Osteocyte (in vitro differentiated cells): ENCODE results near the gene CHCHD3. TPM values are rescaled to one million over a fixed set of nuclear protein-coding genes. Genes with fewer than 3 reads are reported as not detected.
A peak's percentile ranks its signal among the peaks of the same experiment; 100 is the strongest.

Experiments used
- DNase-seq: peaks from one replicate; pipeline ENCODE4 v3.0.0; 2021; ENCODE audit warnings: mixed read lengths; ENCODE audit not compliant: unreplicated experiment; ENCODE audit errors: extremely low spot score
- H3K27ac Mint-ChIP-seq: one replicate; pipeline ENCODE4 v1.8.0; 2021; ENCODE audit warnings: mild to moderate bottlenecking, mixed read lengths; ENCODE audit not compliant: unreplicated experiment
- H3K27me3 Mint-ChIP-seq: one replicate; pipeline ENCODE4 v1.8.0; 2021; ENCODE audit warnings: mixed read lengths; ENCODE audit not compliant: unreplicated experiment
- H3K36me3 Mint-ChIP-seq: one replicate; pipeline ENCODE4 v1.8.0; 2021; ENCODE audit warnings: mixed read lengths; ENCODE audit not compliant: unreplicated experiment
- H3K4me1 Mint-ChIP-seq: one replicate; pipeline ENCODE4 v1.8.0; 2021; ENCODE audit warnings: mixed read lengths; ENCODE audit not compliant: unreplicated experiment
- H3K4me3 Mint-ChIP-seq: one replicate; pipeline ENCODE4 v1.8.0; 2021; ENCODE audit warnings: mild to moderate bottlenecking, moderate library complexity, mixed read lengths; ENCODE audit not compliant: unreplicated experiment
- H3K9me3 Mint-ChIP-seq: one replicate; pipeline ENCODE4 v1.8.0; 2021; ENCODE audit warnings: mixed read lengths; ENCODE audit not compliant: unreplicated experiment
- CTCF ChIP-seq: fragments of 200-600 bp; sonication (generic); IDR thresholded peaks from 2 replicates; pipeline ENCODE4 v1.5.0; 2021; ENCODE audit warnings: antibody characterized with exemption, mild to moderate bottlenecking, moderate library complexity
- total RNA-seq: library from RNA; stranded (reverse); gene quantifications from 2 replicates; pipeline ENCODE4 v1.2.1, GENCODE V29; 2021

The CHCHD3 gene
- total RNA-seq, 1 donor from 2014 or later = 47.4 TPM

GRCh38 chr7:133082390-133082766, 488 bp upstream of the CHCHD3 start:
- H3K4me3 Mint-ChIP-seq = peak overlapping the region; percentile 87
- H3K27ac Mint-ChIP-seq = peak overlapping the region; percentile 94
- H3K9me3 Mint-ChIP-seq = no peaks in the 10 kb centered on the region
- H3K27me3 Mint-ChIP-seq = peaks cover 7% of the 10 kb centered on the region
- H3K4me1 Mint-ChIP-seq = peaks cover 23% of the 10 kb centered on the region
- H3K36me3 Mint-ChIP-seq = no peaks in the 10 kb centered on the region
- no peak for DNase-seq
- no peak for TF ChIP-seq CTCF

- Mint-ChIP-seq H3K27ac (peak overlapping the region; percentile 94), H3K9me3 (no peaks in the 10 kb centered on the region), H3K4me3 (peak overlapping the region; percentile 87), H3K4me1 (peaks cover 23% of the 10 kb centered on the region), H3K27me3 (no peaks in the 10 kb centered on the region), H3K36me3 (no peaks in the 10 kb centered on the region)
- no peak for TF ChIP-seq CTCF
- no peak for DNase-seq
Measured at GRCh38 chr7:133081119-133081598, 731 bp downstream of the CHCHD3 start.

- H3K27ac Mint-ChIP-seq = no peak overlapping the region
- no peak for TF ChIP-seq CTCF
- H3K4me3 Mint-ChIP-seq = no peak overlapping the region
- DNase-seq = no peak
- H3K27me3 Mint-ChIP-seq = no peaks in the 10 kb centered on the region
- peaks cover 23% of the 10 kb centered on the region for H3K4me1 Mint-ChIP-seq
- no peaks in the 10 kb centered on the region for H3K36me3 Mint-ChIP-seq
- no peaks in the 10 kb centered on the region for H3K9me3 Mint-ChIP-seq
Measured at GRCh38 chr7:133079296-133079695, 2.6 kb downstream of the CHCHD3 start.

- no peak for DNase-seq
- Mint-ChIP-seq H3K4me1 (peaks cover 23% of the 10 kb centered on the region), H3K27ac (no peak overlapping the region), H3K27me3 (no peaks in the 10 kb centered on the region), H3K4me3 (no peak overlapping the region), H3K36me3 (peaks cover 2% of the 10 kb centered on the region), H3K9me3 (no peaks in the 10 kb centered on the region)
- TF ChIP-seq CTCF = no peak
Measured at GRCh38 chr7:133077394-133077793, 4.5 kb downstream of the CHCHD3 start.

GRCh38 chr7:133076142-133076541, 5.7 kb downstream of the CHCHD3 start:
- TF ChIP-seq CTCF = no peak
- Mint-ChIP-seq H3K4me1 (peaks cover 20% of the 10 kb centered on the region), H3K36me3 (peaks cover 2% of the 10 kb centered on the region), H3K4me3 (no peak overlapping the region), H3K27ac (no peak overlapping the region), H3K9me3 (no peaks in the 10 kb centered on the region), H3K27me3 (no peaks in the 10 kb centered on the region)
- DNase-seq = no peak
